K562 (cell line): ENCODE measurements around the gene DPCD. TPM values are rescaled to one million over a fixed set of nuclear protein-coding genes. Genes with fewer than 3 reads are reported as not detected.
A peak's percentile ranks its signal among the peaks of the same experiment; 100 is the strongest.

Experiments
- CREB3L1 ChIP-seq: fragments of 450-650 bp; IDR thresholded peaks from 2 replicates; pipeline ENCODE4 v1.6.1; 2014; ENCODE audit warnings: low read depth, mild to moderate bottlenecking, moderate library complexity, borderline replicate concordance
- CXXC5 ChIP-seq: fragments of 250-450 bp; sonication (Bioruptor Pico); IDR thresholded peaks from 2 replicates; pipeline ENCODE4 v1.8.0; 2022; ENCODE audit warnings: inconsistent platforms, mild to moderate bottlenecking, moderate library complexity
- DPF2 ChIP-seq: fragments of 450-650 bp; IDR thresholded peaks from 2 replicates; pipeline ENCODE4 v1.6.1; 2016
- ETS1 ChIP-seq: conservative IDR thresholded peaks from 2 replicates; pipeline ENCODE4 v1.6.1; 2011; ENCODE audit warnings: low read depth, mild to moderate bottlenecking, low read length; ENCODE audit not compliant: control insufficient read depth
- KDM1A ChIP-seq, 2 experiments: fragments of 450-650 bp; IDR thresholded peaks; 2 replicates each; pipeline ENCODE4 v1.6.1; 2016; ENCODE audit warnings: mild to moderate bottlenecking in 2 of 2
- MBD2 ChIP-seq: sonication (generic); IDR thresholded peaks from 2 replicates; pipeline ENCODE4 v1.6.1; 2016; ENCODE audit warnings: low read depth, borderline replicate concordance
- MYBL2 ChIP-seq, 2 experiments: fragments of 450-650 bp in 1 of 2; sonication (generic) in 1 of 2; formaldehyde crosslinking in 1 of 2; IDR thresholded peaks; 2 replicates each; pipeline versions ENCODE4 v1.6.1 to v1.8.1; 2017 to 2022; ENCODE audit warnings: borderline replicate concordance in 1 of 2, inconsistent platforms in 1 of 2, low read depth in 1 of 2, mild to moderate bottlenecking in 1 of 2, missing genetic modification reagents in 1 of 2, moderate library complexity in 1 of 2
- NFIC ChIP-seq: fragments of 450-650 bp; IDR thresholded peaks from 2 replicates; pipeline ENCODE4 v1.6.1; 2017; ENCODE audit warnings: mild to moderate bottlenecking, inconsistent platforms
- NR1H2 ChIP-seq: sonication (generic); formaldehyde crosslinking; IDR thresholded peaks from 2 replicates; pipeline ENCODE4 v1.4.0; 2020; ENCODE audit warnings: mild to moderate bottlenecking, missing genetic modification reagents
- RBM25 ChIP-seq: fragments of 200-400 bp; formaldehyde crosslinking; IDR thresholded peaks from 2 replicates; pipeline ENCODE4 v1.6.1; 2018; ENCODE audit warnings: low read length, low read depth, moderate library complexity; ENCODE audit not compliant: severe bottlenecking
- SETDB1 ChIP-seq: IDR thresholded peaks from one replicate; pipeline ENCODE4 v1.6.1; 2012; ENCODE audit warnings: low read length, control low read depth, inconsistent platforms
- SMAD1 ChIP-seq: fragments of 150-350 bp; IDR thresholded peaks from 2 replicates; pipeline ENCODE4 v1.6.1; 2014; ENCODE audit warnings: low read length, low read depth; ENCODE audit not compliant: partially characterized antibody
- SMARCE1 ChIP-seq: fragments of 450-650 bp; IDR thresholded peaks from 2 replicates; pipeline ENCODE4 v1.7.1; 2016; ENCODE audit warnings: mild to moderate bottlenecking
- STAT6 ChIP-seq: sonication (generic); formaldehyde crosslinking; IDR thresholded peaks from 2 replicates; pipeline ENCODE4 v1.8.1; 2023; ENCODE audit warnings: mild to moderate bottlenecking, missing genetic modification reagents
- TCF3 ChIP-seq: sonication (generic); formaldehyde crosslinking; IDR thresholded peaks from 2 replicates; pipeline ENCODE4 v1.4.0; 2020; ENCODE audit warnings: mild to moderate bottlenecking, missing genetic modification reagents
- ZBTB2 ChIP-seq: fragments of 450-650 bp; IDR thresholded peaks from 2 replicates; pipeline ENCODE4 v1.6.1; 2016; ENCODE audit warnings: antibody characterized with exemption
- ZNF217 ChIP-seq: sonication (generic); formaldehyde crosslinking; IDR thresholded peaks from 2 replicates; pipeline ENCODE4 v1.8.0; 2022; ENCODE audit warnings: mild to moderate bottlenecking, missing genetic modification reagents
- ZNF830 ChIP-seq: fragments of 250-450 bp; sonication (Bioruptor Pico); IDR thresholded peaks from 2 replicates; pipeline ENCODE4 v1.5.0; 2021; ENCODE audit warnings: mild to moderate bottlenecking
- polyA plus RNA-seq, 8 experiments: library from polyadenylated mRNA; depleted of rRNA in 4 of 8; stranded (reverse) in 5 of 8; unstranded in 3 of 8; fragments of >200 nt; fragmentation: Nextera tagmentation in 2 of 8; fragmentation: Illumina TruSeq in 1 of 8; extraction: Ambion mirVana in 2 of 8; extraction: Trizol in 1 of 8; gene quantifications; 2 replicates each; pipeline versions ENCODE4 v1.2.1 to v1.2.3, GENCODE V29; 2011 to 2014; ENCODE audit warnings: inconsistent platforms in 1 of 8, missing spikeins in 1 of 8
- total RNA-seq, 7 experiments: library from RNA; depleted of rRNA in 6 of 7; stranded (reverse); fragments of >200 nt in 6 of 7; fragmentation: Illumina TruSeq in 2 of 7; extraction: Trizol in 2 of 7; gene quantifications; 2 replicates each; pipeline versions ENCODE4 v1.2.1 to v1.2.3, GENCODE V29; 2011 to 2021; ENCODE audit warnings: low replicate concordance in 1 of 7

DPCD gene
- total and polyA plus RNA-seq, 9 of the 15 experiments (the other 6 are each of a cell fraction or from before 2014, with no cell fraction given), result 12.1 to 45.2 (median 20.0) TPM

GRCh38 chr10:101575580-101576210 is 12.4 kb upstream of the DPCD start (continued):
- TF ChIP-seq ZBTB2 (no peak), SETDB1 (no peak), SMARCE1 (peak; percentile 88), ZNF830 (CRISPR knock-in tag) (no peak), RBM25 (no peak), ETS1 (no peak), CREB3L1 (no peak), NR1H2 (CRISPR knock-in tag) (no peak), TCF3 (CRISPR knock-in tag) (peak; percentile 97), KDM1A (IDR thresholded peaks at IDR 0.05) (0 out of 4 replicates have a peak, but pooled peaks have one; percentile 39 to 53), NFIC (peak; percentile 84), ZNF217 (CRISPR knock-in tag) (no peak), MYBL2 (IDR thresholded peaks at IDR 0.05; ENCODE audit: low read depth) (no peak), MYBL2 (CRISPR knock-in tag; IDR thresholded peaks at IDR 0.05; ENCODE audit: borderline replicate concordance) (no peak), DPF2 (peak; percentile 94), MBD2 (no peak), SMAD1 (peak; percentile 62), CXXC5 (0 out of 2 replicates have a peak, but pooled peaks have one; percentile 28), STAT6 (CRISPR knock-in tag) (no peak)
